Measurements from ENCODE around the gene ASTE1. TPM values are rescaled to one million over a fixed set of nuclear protein-coding genes. Genes with fewer than 3 reads are reported as not detected.

The ASTE1 gene
- total RNA-seq, 1 experiment from 2014 or later, result 2.4 TPM

DNA sequence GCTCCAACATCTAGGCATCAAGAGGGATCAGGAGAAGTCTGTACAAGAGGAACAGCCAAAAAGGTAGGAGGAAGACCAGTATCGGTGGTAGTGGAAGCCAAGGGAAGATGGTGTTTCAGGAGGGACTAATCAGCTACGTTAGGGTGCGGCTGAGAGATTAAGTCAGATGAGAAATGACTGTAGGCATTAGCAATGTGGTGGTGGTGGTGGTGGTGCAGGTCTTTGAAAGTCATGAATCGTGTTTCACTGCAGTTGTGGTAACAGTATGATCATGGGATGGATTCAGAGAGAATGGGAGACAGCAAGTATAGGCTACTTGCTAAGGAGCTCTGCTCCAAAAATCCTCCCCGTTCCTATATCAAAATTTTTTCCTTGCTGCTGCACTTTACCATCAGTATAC, 35.5 kb downstream of the ASTE1 start:
- Histone ChIP-seq H3K27ac (ENCODE audit: low read depth, low read length) (no peak overlapping the region), H3K36me3 (ENCODE audit: control insufficient read depth in 1 of 2, insufficient read depth in 2 of 2, low read length in 2 of 2) (no peaks in the 10 kb centered on the region), H3K4me3 (replicated peaks in 1 of 2; ENCODE audit: low read depth in 1 of 2, low read length in 2 of 2) (no peak overlapping the region), H3K9me3 (ENCODE audit: control insufficient read depth in 1 of 2, insufficient read depth in 1 of 2, low read depth in 1 of 2, low read length in 2 of 2) (no peaks in the 10 kb centered on the region), H3K27me3 (ENCODE audit: insufficient read depth, low read length) (no peaks in the 10 kb centered on the region), H2AFZ (ENCODE audit: low read depth, low read length, poor library complexity, severe bottlenecking) (no peak overlapping the region), H3K79me2 (ENCODE audit: insufficient read depth, low read length) (peaks cover 3% of the 10 kb centered on the region; the same call in 1 of the 2 replicates), H3K9ac (ENCODE audit: low read length) (no peak overlapping the region), H3K4me1 (ENCODE audit: control insufficient read depth in 1 of 2, insufficient read depth in 2 of 2, low read length in 2 of 2) (no peaks in the 10 kb centered on the region), H3K4me2 (ENCODE audit: low read length) (no peak overlapping the region), H4K20me1 (ENCODE audit: insufficient read depth) (no peaks in the 10 kb centered on the region), H3K9me2 (ENCODE audit: insufficient read depth) (no peaks in the 10 kb centered on the region)
- ATAC-seq, result no peak
- no peak for TF ChIP-seq POLR2AphosphoS5 (IDR thresholded peaks at IDR 0.05; ENCODE audit: low read depth, low read length)
- TF ChIP-seq JUND (IDR thresholded peaks at IDR 0.05), result no peak
- no peak for TF ChIP-seq EZH2phosphoT487 (IDR thresholded peaks at IDR 0.05; ENCODE audit: borderline replicate concordance)
- CTCF ChIA-PET, result no interaction called here
- no TSS peak for BruUV-seq (replicated peaks)
- DNase-seq (ENCODE audit: low read depth, low spot score), result no peak
- intact Hi-C loops (cut with micrococcal nuclease), result no loop called here
- RAD21 ChIA-PET (ENCODE audit: low non-redundant PET in 1 of 2, low total read pairs in 2 of 2, uncharacterized antibody in 2 of 2, unreplicated experiment in 2 of 2), result no interaction called here
- POLR2A ChIA-PET, result no interaction called here

DNA sequence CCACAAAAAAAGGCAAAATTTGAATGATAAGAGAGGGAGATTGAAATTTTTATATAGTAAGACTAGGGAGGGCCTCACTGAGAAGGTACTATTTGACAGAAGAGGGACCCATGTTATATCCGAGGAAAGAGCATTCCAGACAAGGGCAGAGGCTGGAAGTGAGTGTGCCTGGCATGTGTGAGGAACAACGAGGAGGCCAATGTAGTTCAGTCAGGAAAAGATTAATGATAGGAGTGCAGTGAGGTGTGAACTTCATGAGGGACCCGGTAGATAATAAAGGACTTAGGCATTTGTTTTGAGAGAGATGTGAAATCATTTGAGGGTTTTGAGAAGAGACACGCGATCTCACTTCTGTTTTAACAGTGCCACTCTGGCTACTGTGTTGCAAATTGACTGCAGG, 36.3 kb downstream of the ASTE1 start:
- H3K36me3 ChIP-seq (ENCODE audit: control insufficient read depth in 1 of 2, insufficient read depth in 2 of 2, low read length in 2 of 2), result no peaks in the 10 kb centered on the region
- H3K4me3 ChIP-seq (replicated peaks in 1 of 2; ENCODE audit: low read depth in 1 of 2, low read length in 2 of 2), result no peak overlapping the region
- no peak for ATAC-seq
- TF ChIP-seq CEBPB (IDR thresholded peaks at IDR 0.05; ENCODE audit: low read depth) (no peak), FOSL1 (IDR thresholded peaks at IDR 0.05; ENCODE audit: low read depth) (no peak), ZNF274 (IDR thresholded peaks at IDR 0.05; ENCODE audit: low read depth, low read length) (no peak), EZH2phosphoT487 (IDR thresholded peaks at IDR 0.05; ENCODE audit: borderline replicate concordance) (no peak), ZFX (IDR thresholded peaks at IDR 0.05) (no peak), SIN3A (IDR thresholded peaks at IDR 0.05; ENCODE audit: low read depth) (no peak), JUND (IDR thresholded peaks at IDR 0.05) (no peak)
- TF ChIP-seq, protein P1, sequence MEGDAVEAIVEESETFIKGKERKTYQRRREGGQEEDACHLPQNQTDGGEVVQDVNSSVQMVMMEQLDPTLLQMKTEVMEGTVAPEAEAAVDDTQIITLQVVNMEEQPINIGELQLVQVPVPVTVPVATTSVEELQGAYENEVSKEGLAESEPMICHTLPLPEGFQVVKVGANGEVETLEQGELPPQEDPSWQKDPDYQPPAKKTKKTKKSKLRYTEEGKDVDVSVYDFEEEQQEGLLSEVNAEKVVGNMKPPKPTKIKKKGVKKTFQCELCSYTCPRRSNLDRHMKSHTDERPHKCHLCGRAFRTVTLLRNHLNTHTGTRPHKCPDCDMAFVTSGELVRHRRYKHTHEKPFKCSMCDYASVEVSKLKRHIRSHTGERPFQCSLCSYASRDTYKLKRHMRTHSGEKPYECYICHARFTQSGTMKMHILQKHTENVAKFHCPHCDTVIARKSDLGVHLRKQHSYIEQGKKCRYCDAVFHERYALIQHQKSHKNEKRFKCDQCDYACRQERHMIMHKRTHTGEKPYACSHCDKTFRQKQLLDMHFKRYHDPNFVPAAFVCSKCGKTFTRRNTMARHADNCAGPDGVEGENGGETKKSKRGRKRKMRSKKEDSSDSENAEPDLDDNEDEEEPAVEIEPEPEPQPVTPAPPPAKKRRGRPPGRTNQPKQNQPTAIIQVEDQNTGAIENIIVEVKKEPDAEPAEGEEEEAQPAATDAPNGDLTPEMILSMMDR (IDR thresholded peaks at IDR 0.05 in 2 of 3, conservative IDR thresholded peaks at IDR 0.05 in 1 of 3; ENCODE audit: borderline replicate concordance in 1 of 3, insufficient read depth in 1 of 3, low read depth in 2 of 3, low read length in 2 of 3), result no peak
- TF ChIP-seq, protein P2, sequence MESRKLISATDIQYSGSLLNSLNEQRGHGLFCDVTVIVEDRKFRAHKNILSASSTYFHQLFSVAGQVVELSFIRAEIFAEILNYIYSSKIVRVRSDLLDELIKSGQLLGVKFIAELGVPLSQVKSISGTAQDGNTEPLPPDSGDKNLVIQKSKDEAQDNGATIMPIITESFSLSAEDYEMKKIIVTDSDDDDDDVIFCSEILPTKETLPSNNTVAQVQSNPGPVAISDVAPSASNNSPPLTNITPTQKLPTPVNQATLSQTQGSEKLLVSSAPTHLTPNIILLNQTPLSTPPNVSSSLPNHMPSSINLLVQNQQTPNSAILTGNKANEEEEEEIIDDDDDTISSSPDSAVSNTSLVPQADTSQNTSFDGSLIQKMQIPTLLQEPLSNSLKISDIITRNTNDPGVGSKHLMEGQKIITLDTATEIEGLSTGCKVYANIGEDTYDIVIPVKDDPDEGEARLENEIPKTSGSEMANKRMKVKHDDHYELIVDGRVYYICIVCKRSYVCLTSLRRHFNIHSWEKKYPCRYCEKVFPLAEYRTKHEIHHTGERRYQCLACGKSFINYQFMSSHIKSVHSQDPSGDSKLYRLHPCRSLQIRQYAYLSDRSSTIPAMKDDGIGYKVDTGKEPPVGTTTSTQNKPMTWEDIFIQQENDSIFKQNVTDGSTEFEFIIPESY (IDR thresholded peaks at IDR 0.05; ENCODE audit: extremely low read depth, insufficient replicate concordance, low read length), result no peak
- no peak for DNase-seq (ENCODE audit: low read depth, low spot score)
- peaks cover 3% of the 10 kb centered on the region; the same call in 1 of the 2 replicates for H3K79me2 ChIP-seq (ENCODE audit: insufficient read depth, low read length)
- POLR2A ChIA-PET, result no interaction called here
- no peak overlapping the region for H2AFZ ChIP-seq (ENCODE audit: low read depth, low read length, poor library complexity, severe bottlenecking)
- H3K9ac ChIP-seq (ENCODE audit: low read length), result no peak overlapping the region
- no peaks in the 10 kb centered on the region for H3K9me2 ChIP-seq (ENCODE audit: insufficient read depth)
- intact Hi-C loops (cut with micrococcal nuclease), result no loop called here
- no peaks in the 10 kb centered on the region for H3K9me3 ChIP-seq (ENCODE audit: control insufficient read depth in 1 of 2, insufficient read depth in 1 of 2, low read depth in 1 of 2, low read length in 2 of 2)
- BruUV-seq (replicated peaks), result no TSS peak
- no peaks in the 10 kb centered on the region for H4K20me1 ChIP-seq (ENCODE audit: insufficient read depth)
- H3K4me2 ChIP-seq (ENCODE audit: low read length), result no peak overlapping the region
- CTCF ChIA-PET, result no interaction called here
- RAD21 ChIA-PET (ENCODE audit: low non-redundant PET in 1 of 2, low total read pairs in 2 of 2, uncharacterized antibody in 2 of 2, unreplicated experiment in 2 of 2), result no interaction called here
- H3K27me3 ChIP-seq (ENCODE audit: insufficient read depth, low read length), result no peaks in the 10 kb centered on the region
- no peak overlapping the region for H3K27ac ChIP-seq (ENCODE audit: low read depth, low read length)
- no peaks in the 10 kb centered on the region for H3K4me1 ChIP-seq (ENCODE audit: control insufficient read depth in 1 of 2, insufficient read depth in 2 of 2, low read length in 2 of 2)
